Trophoblast cell (in vitro differentiated cells and primary cell): ENCODE results near the gene LDLRAD1.

ENCODE experiments used
- DNase-seq, 2 donors: peaks; one replicate each; pipeline ENCODE4 v3.0.0-alpha.2; 2016
- H2AFZ ChIP-seq: 2 replicates; pipeline ENCODE4 v1.6.1; 2013; ENCODE audit warnings: low read length, moderate library complexity, mild to moderate bottlenecking; ENCODE audit not compliant: insufficient read depth, poor library complexity
- H2AK5ac ChIP-seq: 2 replicates; pipeline ENCODE4 v1.6.1; 2013; ENCODE audit warnings: mild to moderate bottlenecking, low read length
- H2BK120ac ChIP-seq: 2 replicates; pipeline ENCODE4 v1.6.1; 2013; ENCODE audit warnings: low read length, mild to moderate bottlenecking, moderate library complexity; ENCODE audit not compliant: insufficient read depth, poor library complexity
- H2BK12ac ChIP-seq: 2 replicates; pipeline ENCODE4 v1.6.1; 2013; ENCODE audit warnings: mild to moderate bottlenecking, low read length, moderate library complexity
- H2BK5ac ChIP-seq: 2 replicates; pipeline ENCODE4 v1.6.1; 2013; ENCODE audit warnings: low read length, low read depth, moderate library complexity, mild to moderate bottlenecking; ENCODE audit not compliant: poor library complexity
- H3K14ac ChIP-seq: 2 replicates; pipeline ENCODE4 v1.6.1; 2013; ENCODE audit warnings: mild to moderate bottlenecking, low read length
- H3K18ac ChIP-seq: 2 replicates; pipeline ENCODE4 v1.6.1; 2013; ENCODE audit warnings: mild to moderate bottlenecking, low read length
- H3K23ac ChIP-seq: 2 replicates; pipeline ENCODE4 v1.6.1; 2013; ENCODE audit warnings: low read length
- H3K27ac ChIP-seq: 2 replicates; pipeline ENCODE4 v1.5.1; 2013; ENCODE audit warnings: low read depth, mild to moderate bottlenecking, inconsistent platforms, low read length, moderate library complexity
- H3K27me3 ChIP-seq: 2 replicates; pipeline ENCODE4 v1.6.1; 2013; ENCODE audit warnings: inconsistent platforms, mild to moderate bottlenecking, low read length, moderate library complexity; ENCODE audit not compliant: insufficient read depth
- H3K36me3 ChIP-seq, 2 experiments: 1 replicate in 1 of 2; 2 replicates in 1 of 2; pipeline ENCODE4 v1.6.1; 2013; ENCODE audit warnings: low read length in 2 of 2, mild to moderate bottlenecking in 2 of 2, moderate library complexity in 1 of 2; ENCODE audit not compliant: insufficient read depth in 2 of 2, control insufficient read depth in 1 of 2
- H3K4ac ChIP-seq: 2 replicates; pipeline ENCODE4 v1.6.1; 2013; ENCODE audit warnings: low read depth, mild to moderate bottlenecking, low read length, moderate library complexity
- H3K4me1 ChIP-seq, 2 experiments: 1 replicate in 1 of 2; 2 replicates in 1 of 2; pipeline ENCODE4 v1.6.1; 2013; ENCODE audit warnings: low read length in 2 of 2, mild to moderate bottlenecking in 2 of 2, moderate library complexity in 1 of 2; ENCODE audit not compliant: insufficient read depth in 2 of 2, control insufficient read depth in 1 of 2
- H3K4me2 ChIP-seq: 2 replicates; pipeline ENCODE4 v1.6.1; 2013; ENCODE audit warnings: inconsistent platforms, mild to moderate bottlenecking, low read length, moderate library complexity
- H3K4me3 ChIP-seq: 2 replicates; pipeline ENCODE4 v1.5.1; 2013; ENCODE audit warnings: mild to moderate bottlenecking, low read depth, low read length, inconsistent platforms
- H3K79me1 ChIP-seq: one replicate; pipeline ENCODE4 v1.6.1; 2013; ENCODE audit warnings: low read length
- H3K79me2 ChIP-seq: 2 replicates; pipeline ENCODE4 v1.6.1; 2013; ENCODE audit warnings: low read length, mild to moderate bottlenecking; ENCODE audit not compliant: control insufficient read depth, insufficient read depth, poor library complexity
- H3K9ac ChIP-seq: 2 replicates; pipeline ENCODE4 v1.6.1; 2013; ENCODE audit warnings: mild to moderate bottlenecking, low read length
- H3K9me3 ChIP-seq: 2 replicates; pipeline ENCODE4 v1.6.1; 2013; ENCODE audit warnings: low read depth, mild to moderate bottlenecking, control low read depth, inconsistent platforms, low read length; ENCODE audit not compliant: insufficient read depth
- H4K12ac ChIP-seq: 2 replicates; pipeline ENCODE4 v1.6.1; 2013; ENCODE audit warnings: low read depth, mild to moderate bottlenecking, low read length, moderate library complexity
- H4K8ac ChIP-seq: 2 replicates; pipeline ENCODE4 v1.6.1; 2013; ENCODE audit warnings: low read depth, mild to moderate bottlenecking, low read length, moderate library complexity
- H4K91ac ChIP-seq: one replicate; pipeline ENCODE4 v1.6.1; 2013; ENCODE audit warnings: low read depth, mild to moderate bottlenecking, low read length, moderate library complexity
- WGBS: extraction: QIAGEN DNeasy Blood & Tissue Kit; methylation state at CpG from one replicate; pipeline ENCODE4 v1.1.7; 2013; ENCODE audit warnings: missing lambda C conversion rate; ENCODE audit not compliant: insufficient read length, insufficient coverage; ENCODE audit errors: extremely low coverage; 5-methylcytosine and 5-hydroxymethylcytosine counted together

LDLRAD1 gene

DNA sequence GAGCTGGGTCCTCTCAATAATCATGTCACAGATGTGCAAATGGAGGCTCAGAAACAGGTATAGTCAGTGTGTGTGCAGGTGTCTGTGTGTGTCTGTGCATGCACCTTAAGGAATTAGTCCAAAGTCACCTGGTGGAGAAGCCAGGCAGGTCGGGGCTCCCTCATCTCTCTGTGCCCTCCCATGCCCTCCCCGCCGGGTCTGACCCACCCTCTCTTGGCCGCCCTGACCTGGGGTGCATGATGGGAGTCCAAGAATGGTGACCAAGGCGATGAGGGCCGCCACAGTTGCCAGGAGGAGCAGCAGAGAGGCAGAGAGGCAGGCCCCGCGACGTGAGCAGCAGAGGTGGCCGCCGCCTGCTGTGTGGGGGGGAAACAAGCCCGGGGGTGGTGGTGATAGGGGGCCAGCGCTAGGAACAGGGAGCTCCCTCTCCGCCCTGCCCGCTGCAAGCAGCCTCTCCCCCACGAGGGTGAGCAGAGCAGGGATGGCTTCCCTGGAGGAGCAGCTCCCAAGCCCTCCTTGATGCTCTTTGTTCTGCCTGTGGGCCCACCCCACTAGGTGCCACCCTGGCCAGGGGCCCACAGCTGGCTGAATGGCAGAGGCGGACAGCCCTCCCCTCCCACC is 3.9 kb downstream of the LDLRAD1 start:
- Histone ChIP-seq H3K27me3 (no peaks in the 10 kb centered on the region), H3K9me3 (peaks cover 2% of the 10 kb centered on the region), H4K91ac (no peak overlapping the region), H2AFZ (no peak overlapping the region), H3K23ac (no peak overlapping the region), H2AK5ac (no peak overlapping the region), H3K4me1 (peaks cover 3 to 4% of the 10 kb centered on the region in 2 experiments), H3K79me1 (no peaks in the 10 kb centered on the region), H3K9ac (no peak overlapping the region), H2BK120ac (no peak overlapping the region), H3K36me3 (no peaks in the 10 kb centered on the region), H2BK5ac (no peak overlapping the region), H3K79me2 (no peaks in the 10 kb centered on the region), H3K27ac (no peak overlapping the region), H3K4me3 (no peak overlapping the region), H3K4ac (no peak overlapping the region), H4K12ac (no peak overlapping the region), H2BK12ac (no peak overlapping the region), H3K14ac (no peak overlapping the region), H3K4me2 (no peak overlapping the region), H4K8ac (no peak overlapping the region), H3K18ac (no peak overlapping the region)
- DNase-seq, result no peak
- WGBS, result no CpG with 5 or more reads among the region's 17 CpGs

DNA sequence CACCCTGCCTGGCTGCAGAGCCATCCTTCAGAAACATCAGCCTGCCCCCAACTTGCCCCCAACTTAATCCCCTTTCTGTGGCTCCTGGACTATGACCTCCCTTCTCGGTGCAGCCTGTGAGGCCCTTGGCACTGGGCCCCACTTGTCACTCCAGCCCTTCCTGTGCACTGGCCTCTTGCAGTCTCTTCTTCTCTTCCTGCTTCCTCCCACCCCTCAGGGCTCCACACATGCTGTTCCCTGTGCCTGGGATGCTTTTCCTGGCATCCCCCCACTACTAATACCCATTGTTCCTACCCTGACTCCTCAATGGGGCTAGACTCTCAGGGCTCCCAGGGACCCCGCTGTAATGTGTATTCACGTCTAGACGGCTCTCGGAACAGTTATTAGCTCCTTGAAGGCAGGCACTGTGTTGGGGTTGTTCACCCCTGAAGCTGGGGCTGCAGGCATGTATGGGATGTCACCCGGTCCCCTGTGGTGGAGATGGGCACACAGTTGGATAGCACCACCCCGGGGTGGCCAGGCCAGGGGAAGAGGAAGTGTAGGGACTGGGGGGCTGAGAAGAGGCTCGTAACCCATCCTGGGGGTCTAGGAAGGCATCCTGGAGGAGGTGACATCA is 4.5 kb downstream of the LDLRAD1 start:
- H2BK120ac ChIP-seq, result no peak overlapping the region
- H3K36me3 ChIP-seq, result no peaks in the 10 kb centered on the region
- H3K23ac ChIP-seq, result no peak overlapping the region
- no peak overlapping the region for H3K14ac ChIP-seq
- H3K4me2 ChIP-seq, result no peak overlapping the region
- H2AFZ ChIP-seq, result no peak overlapping the region
- H3K27ac ChIP-seq, result no peak overlapping the region
- H3K79me1 ChIP-seq, result no peaks in the 10 kb centered on the region
- no peaks in the 10 kb centered on the region for H3K79me2 ChIP-seq
- no peak for DNase-seq
- no peak overlapping the region for H3K18ac ChIP-seq
- H3K4me3 ChIP-seq, result no peak overlapping the region
- no peak overlapping the region for H4K8ac ChIP-seq
- H3K9ac ChIP-seq, result no peak overlapping the region
- H3K4me1 ChIP-seq, result peaks cover 3 to 4% of the 10 kb centered on the region in 2 experiments
- H4K91ac ChIP-seq, result no peak overlapping the region
- no peaks in the 10 kb centered on the region for H3K27me3 ChIP-seq
- no peak overlapping the region for H2BK12ac ChIP-seq
- H2AK5ac ChIP-seq, result no peak overlapping the region
- H2BK5ac ChIP-seq, result no peak overlapping the region
- WGBS, result no CpG with 5 or more reads among the region's 8 CpGs
- H4K12ac ChIP-seq, result no peak overlapping the region
- H3K4ac ChIP-seq, result no peak overlapping the region
- H3K9me3 ChIP-seq, result peaks cover 2% of the 10 kb centered on the region

DNA sequence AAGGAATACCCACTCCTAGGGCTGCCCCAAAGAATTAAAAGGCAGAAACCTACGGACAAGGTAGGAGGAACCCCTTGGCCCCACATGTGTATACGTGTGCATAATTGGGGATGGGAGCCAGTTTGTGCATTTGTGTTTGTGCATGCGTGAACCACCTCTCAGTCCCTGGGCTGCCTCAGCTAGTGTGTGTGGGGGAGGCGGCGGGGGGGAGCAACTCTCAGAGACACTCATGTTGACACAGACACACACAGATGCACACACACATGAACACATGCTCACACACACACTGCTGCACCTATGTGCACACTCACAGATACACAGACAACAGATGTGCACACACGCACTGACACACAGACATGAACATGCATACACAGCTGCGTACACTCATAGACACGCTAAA is 5.1 kb downstream of the LDLRAD1 start:
- Histone ChIP-seq H4K8ac (no peak overlapping the region), H3K4ac (no peak overlapping the region), H3K4me3 (no peak overlapping the region), H2AK5ac (no peak overlapping the region), H2AFZ (no peak overlapping the region), H2BK120ac (no peak overlapping the region), H2BK12ac (no peak overlapping the region), H3K4me1 (peaks cover 3 to 4% of the 10 kb centered on the region in 2 experiments), H3K79me1 (no peaks in the 10 kb centered on the region), H3K4me2 (no peak overlapping the region), H3K9me3 (peaks cover 2% of the 10 kb centered on the region), H2BK5ac (no peak overlapping the region), H3K79me2 (no peaks in the 10 kb centered on the region), H3K36me3 (no peaks in the 10 kb centered on the region), H4K91ac (no peak overlapping the region), H3K27me3 (no peaks in the 10 kb centered on the region), H3K27ac (no peak overlapping the region), H4K12ac (no peak overlapping the region), H3K18ac (no peak overlapping the region), H3K9ac (no peak overlapping the region), H3K23ac (no peak overlapping the region), H3K14ac (no peak overlapping the region)
- DNase-seq, result no peak
- WGBS, result no CpG with 5 or more reads among the region's 8 CpGs

DNA sequence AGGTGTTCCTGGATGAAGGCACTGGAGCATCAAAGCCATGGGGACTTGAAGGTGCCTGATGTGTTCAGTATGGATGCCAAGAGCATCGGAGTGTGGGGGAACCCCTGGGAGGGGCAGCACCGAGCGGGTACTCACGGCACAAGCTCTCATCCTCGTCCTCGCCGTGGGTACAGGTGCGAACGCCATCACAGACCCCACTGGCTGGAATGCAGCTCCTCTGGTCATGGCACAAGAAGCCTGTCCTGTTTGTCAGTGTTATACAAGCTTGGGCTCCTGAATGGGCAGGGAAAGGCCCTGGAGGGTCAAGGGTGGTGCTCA is 6.0 kb downstream of the LDLRAD1 start:
- no peak overlapping the region for H2BK12ac ChIP-seq
- no peak overlapping the region for H3K4ac ChIP-seq
- no peak overlapping the region for H2AK5ac ChIP-seq
- H3K14ac ChIP-seq, result no peak overlapping the region
- no peak overlapping the region for H4K91ac ChIP-seq
- H3K23ac ChIP-seq, result no peak overlapping the region
- H3K79me2 ChIP-seq, result no peaks in the 10 kb centered on the region
- H3K27ac ChIP-seq, result no peak overlapping the region
- no peak overlapping the region for H2BK120ac ChIP-seq
- peaks cover 2% of the 10 kb centered on the region for H3K9me3 ChIP-seq
- H3K4me2 ChIP-seq, result no peak overlapping the region
- no CpG with 5 or more reads among the region's 9 CpGs for WGBS
- no peaks in the 10 kb centered on the region for H3K36me3 ChIP-seq
- H3K9ac ChIP-seq, result no peak overlapping the region
- H3K4me1 ChIP-seq, result peaks cover 3 to 4% of the 10 kb centered on the region in 2 experiments
- no peak overlapping the region for H4K8ac ChIP-seq
- H3K18ac ChIP-seq, result no peak overlapping the region
- H3K27me3 ChIP-seq, result no peaks in the 10 kb centered on the region
- DNase-seq, result no peak
- no peak overlapping the region for H4K12ac ChIP-seq
- no peak overlapping the region for H2BK5ac ChIP-seq
- no peaks in the 10 kb centered on the region for H3K79me1 ChIP-seq
- H2AFZ ChIP-seq, result no peak overlapping the region
- H3K4me3 ChIP-seq, result no peak overlapping the region
